WERI-Rb-1 (cell line): ENCODE measurements around the gene UBFD1.
"Not testable (repeated sequence)": the region's sequence is repeated elsewhere in the genome, so short reads cannot be mapped to it uniquely, and the experiment has no call there.

Source experiments
- DNase-seq: peaks from one replicate; pipeline ENCODE4 v3.0.0-alpha.2; 2020
- H3K27ac ChIP-seq: fragments of 250-450 bp; sonication (Bioruptor Pico); 2 replicates; pipeline ENCODE4 v1.5.1; 2020; ENCODE audit warnings: mild to moderate bottlenecking, moderate library complexity
- H3K27me3 ChIP-seq: fragments of 250-450 bp; sonication (Bioruptor Pico); 2 replicates; pipeline ENCODE4 v1.5.1; 2021; ENCODE audit warnings: mild to moderate bottlenecking, low read depth, moderate library complexity; ENCODE audit not compliant: insufficient read depth, severe bottlenecking
- H3K36me3 ChIP-seq: fragments of 250-450 bp; sonication (Bioruptor Pico); 2 replicates; pipeline ENCODE4 v1.5.1; 2020; ENCODE audit warnings: mild to moderate bottlenecking, moderate library complexity
- H3K4me3 ChIP-seq: 2 replicates; pipeline ENCODE4 v1.5.1; 2011; ENCODE audit warnings: low read depth, mild to moderate bottlenecking, control low read depth, low read length
- H3K9me3 ChIP-seq: fragments of 250-450 bp; sonication (Bioruptor Pico); 2 replicates; pipeline ENCODE4 v1.5.1; 2021; ENCODE audit warnings: mild to moderate bottlenecking, moderate library complexity; ENCODE audit not compliant: severe bottlenecking
- TF ChIP-seq, protein P1 (sequence below): IDR thresholded peaks from 2 replicates; pipeline ENCODE4 v1.5.1; 2011; ENCODE audit warnings: low read depth, mild to moderate bottlenecking, control low read depth, inconsistent platforms, low read length

The UBFD1 gene

DNA sequence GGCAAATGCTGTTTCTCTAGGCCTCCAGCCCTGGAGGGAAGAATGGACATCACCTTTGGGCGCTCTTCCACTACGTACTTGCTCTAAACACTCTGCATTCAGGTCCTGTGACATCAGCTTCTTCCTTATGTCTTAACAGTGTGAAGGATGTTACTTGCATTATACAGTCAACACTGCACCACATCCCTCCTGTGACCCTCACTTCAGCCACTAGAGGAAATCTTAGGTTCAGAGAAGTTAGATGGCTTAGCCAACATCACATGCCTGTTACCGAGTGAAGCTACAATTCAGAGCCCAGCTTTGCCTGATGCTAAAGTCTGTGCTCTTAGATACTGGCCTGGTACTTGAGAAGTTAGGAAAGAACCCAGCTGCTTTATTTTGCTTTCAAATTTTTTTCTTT lies 18.3 kb downstream of the UBFD1 start:
- no peak overlapping the region for H3K4me3 ChIP-seq
- TF ChIP-seq, protein P1, sequence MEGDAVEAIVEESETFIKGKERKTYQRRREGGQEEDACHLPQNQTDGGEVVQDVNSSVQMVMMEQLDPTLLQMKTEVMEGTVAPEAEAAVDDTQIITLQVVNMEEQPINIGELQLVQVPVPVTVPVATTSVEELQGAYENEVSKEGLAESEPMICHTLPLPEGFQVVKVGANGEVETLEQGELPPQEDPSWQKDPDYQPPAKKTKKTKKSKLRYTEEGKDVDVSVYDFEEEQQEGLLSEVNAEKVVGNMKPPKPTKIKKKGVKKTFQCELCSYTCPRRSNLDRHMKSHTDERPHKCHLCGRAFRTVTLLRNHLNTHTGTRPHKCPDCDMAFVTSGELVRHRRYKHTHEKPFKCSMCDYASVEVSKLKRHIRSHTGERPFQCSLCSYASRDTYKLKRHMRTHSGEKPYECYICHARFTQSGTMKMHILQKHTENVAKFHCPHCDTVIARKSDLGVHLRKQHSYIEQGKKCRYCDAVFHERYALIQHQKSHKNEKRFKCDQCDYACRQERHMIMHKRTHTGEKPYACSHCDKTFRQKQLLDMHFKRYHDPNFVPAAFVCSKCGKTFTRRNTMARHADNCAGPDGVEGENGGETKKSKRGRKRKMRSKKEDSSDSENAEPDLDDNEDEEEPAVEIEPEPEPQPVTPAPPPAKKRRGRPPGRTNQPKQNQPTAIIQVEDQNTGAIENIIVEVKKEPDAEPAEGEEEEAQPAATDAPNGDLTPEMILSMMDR = 0 out of 2 replicates have a peak, but pooled peaks have one; percentile 4
- no peak overlapping the region for H3K27ac ChIP-seq
- DNase-seq = no peak
- no peaks in the 10 kb centered on the region for H3K27me3 ChIP-seq
- H3K36me3 ChIP-seq = peaks cover 61% of the 10 kb centered on the region
- no peaks in the 10 kb centered on the region for H3K9me3 ChIP-seq

DNA sequence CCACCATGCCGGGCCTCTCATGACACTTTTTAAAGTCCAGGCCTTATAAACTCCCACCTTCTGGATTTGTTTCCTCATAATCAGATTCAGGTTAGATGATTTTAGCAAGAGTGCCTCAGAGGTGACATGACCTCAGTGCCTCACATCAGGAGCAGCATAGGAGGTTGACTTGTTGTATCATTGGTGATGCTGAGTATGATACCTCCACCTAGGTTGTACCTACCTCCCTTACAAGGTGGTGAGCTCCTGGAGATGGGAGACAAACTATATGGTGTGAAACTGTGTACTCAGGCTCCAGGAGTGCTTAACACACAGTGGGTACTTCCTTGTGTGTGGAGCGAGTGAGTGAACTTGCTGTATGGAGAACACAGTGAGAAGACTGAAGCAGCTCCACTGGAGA lies 20.0 kb downstream of the UBFD1 start:
- H3K4me3 ChIP-seq = no peak overlapping the region
- no peaks in the 10 kb centered on the region for H3K27me3 ChIP-seq
- peaks cover 60% of the 10 kb centered on the region for H3K36me3 ChIP-seq
- no peak overlapping the region for H3K27ac ChIP-seq
- TF ChIP-seq, protein P1 = no peak
- no peak for DNase-seq
- no peaks in the 10 kb centered on the region for H3K9me3 ChIP-seq

DNA sequence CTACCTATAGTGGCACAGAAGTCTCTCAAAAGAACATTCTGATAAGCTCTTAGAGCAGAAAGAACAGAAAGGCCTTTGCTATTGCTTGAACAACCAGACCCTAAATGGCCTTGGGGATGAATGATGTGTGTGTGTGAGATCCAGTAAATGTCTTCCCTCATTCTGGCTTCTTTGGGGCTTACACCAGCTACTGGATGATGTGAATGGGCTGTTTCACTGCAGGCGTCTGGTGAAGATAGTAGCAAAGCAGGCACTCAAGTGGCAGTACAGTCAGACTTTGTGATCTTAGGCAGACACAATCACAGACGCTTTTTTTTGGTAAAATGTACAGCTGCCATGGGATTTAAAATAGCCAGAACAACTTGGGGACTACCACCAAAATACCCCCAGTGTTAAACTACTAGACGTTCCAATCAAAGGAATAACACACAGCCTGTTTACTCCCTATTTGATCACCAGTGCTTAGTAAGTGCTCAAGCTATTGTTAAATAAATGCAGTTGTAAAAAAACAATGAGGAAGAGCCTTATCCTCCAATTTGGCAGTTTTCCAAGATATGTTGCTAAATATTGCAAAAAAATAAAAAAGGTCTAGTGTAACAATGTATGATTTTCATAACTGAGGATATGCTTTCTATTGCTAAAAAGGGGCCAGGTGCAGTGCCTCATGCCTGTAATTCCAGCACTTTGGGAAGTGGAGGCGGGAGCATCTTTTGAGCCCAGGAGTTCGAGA lies 20.7 kb downstream of the UBFD1 start:
- TF ChIP-seq, protein P1 = no peak
- H3K9me3 ChIP-seq = no peaks in the 10 kb centered on the region
- no peak overlapping the region for H3K27ac ChIP-seq
- no peaks in the 10 kb centered on the region for H3K27me3 ChIP-seq
- DNase-seq = no peak
- H3K4me3 ChIP-seq = no peak overlapping the region
- H3K36me3 ChIP-seq = peaks cover 55% of the 10 kb centered on the region

DNA sequence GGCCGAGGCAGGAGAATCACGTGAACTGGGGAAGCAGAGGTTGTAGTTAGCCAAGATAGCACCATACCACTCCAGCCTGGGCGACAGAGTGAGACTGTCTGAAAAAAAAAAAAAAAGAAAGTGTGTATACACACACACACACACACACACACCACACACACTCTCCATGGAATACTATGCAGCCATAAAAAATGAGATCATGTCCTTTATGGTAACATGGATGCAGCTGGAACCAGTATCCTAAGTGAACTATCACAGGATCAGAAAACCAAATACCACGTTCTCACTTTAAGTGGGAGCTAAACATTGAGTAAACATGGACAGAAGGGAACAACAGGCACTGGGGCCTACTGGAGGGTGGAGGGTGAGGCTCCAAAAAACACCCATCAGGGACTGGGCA lies 21.8 kb downstream of the UBFD1 start:
- Histone ChIP-seq H3K27ac (no peak overlapping the region), H3K27me3 (no peaks in the 10 kb centered on the region), H3K4me3 (no peak overlapping the region), H3K36me3 (peaks cover 52% of the 10 kb centered on the region), H3K9me3 (no peaks in the 10 kb centered on the region)
- no peak for DNase-seq
- TF ChIP-seq, protein P1 = no peak

DNA sequence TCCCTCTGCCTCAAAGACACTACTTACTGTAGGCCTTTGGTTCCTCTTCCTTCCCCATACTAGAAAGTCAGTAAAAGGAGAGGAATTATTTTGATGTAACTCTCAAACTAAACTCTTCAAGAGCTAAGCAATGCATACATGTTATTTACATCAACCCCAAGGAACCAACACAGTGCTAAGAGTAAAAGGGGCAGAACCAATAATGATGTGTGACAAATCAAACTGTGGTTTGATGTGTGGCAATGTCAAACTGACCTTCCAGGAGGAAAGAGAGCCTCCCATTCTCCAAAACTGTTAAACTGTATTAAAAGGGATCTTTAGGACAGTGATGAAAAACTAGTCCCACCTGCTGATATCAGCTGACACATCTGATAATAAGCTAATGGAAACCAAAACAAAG lies 22.9 kb downstream of the UBFD1 start:
- no peaks in the 10 kb centered on the region for H3K9me3 ChIP-seq
- TF ChIP-seq, protein P1 = no peak
- no peak overlapping the region for H3K27ac ChIP-seq
- DNase-seq = no peak
- H3K36me3 ChIP-seq = peaks cover 58% of the 10 kb centered on the region
- no peaks in the 10 kb centered on the region for H3K27me3 ChIP-seq
- H3K4me3 ChIP-seq = no peak overlapping the region

DNA sequence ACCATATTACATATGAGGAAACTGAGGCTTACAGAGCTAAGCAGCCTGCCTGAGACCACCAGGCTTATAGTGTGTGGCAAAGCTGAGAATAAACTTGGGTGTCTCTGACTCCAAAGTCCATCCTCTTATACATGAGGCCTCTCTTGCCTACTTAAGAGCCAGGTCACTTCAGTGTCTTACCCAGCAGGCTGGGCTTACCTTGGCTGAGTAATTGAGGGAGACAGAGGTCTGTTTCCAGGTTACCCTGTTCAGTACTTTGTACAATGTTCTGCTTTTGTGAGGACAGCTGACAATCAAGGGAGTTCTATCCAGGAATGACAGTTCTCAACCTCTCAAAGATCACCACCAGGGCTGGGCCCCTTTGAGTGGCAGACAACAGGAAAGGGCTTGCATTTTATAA lies 24.2 kb downstream of the UBFD1 start:
- H3K27me3 ChIP-seq = no peaks in the 10 kb centered on the region
- TF ChIP-seq, protein P1 = no peak
- H3K36me3 ChIP-seq = peaks cover 72% of the 10 kb centered on the region
- H3K27ac ChIP-seq = no peak overlapping the region
- H3K9me3 ChIP-seq = no peaks in the 10 kb centered on the region
- H3K4me3 ChIP-seq = no peak overlapping the region
- no peak for DNase-seq

DNA sequence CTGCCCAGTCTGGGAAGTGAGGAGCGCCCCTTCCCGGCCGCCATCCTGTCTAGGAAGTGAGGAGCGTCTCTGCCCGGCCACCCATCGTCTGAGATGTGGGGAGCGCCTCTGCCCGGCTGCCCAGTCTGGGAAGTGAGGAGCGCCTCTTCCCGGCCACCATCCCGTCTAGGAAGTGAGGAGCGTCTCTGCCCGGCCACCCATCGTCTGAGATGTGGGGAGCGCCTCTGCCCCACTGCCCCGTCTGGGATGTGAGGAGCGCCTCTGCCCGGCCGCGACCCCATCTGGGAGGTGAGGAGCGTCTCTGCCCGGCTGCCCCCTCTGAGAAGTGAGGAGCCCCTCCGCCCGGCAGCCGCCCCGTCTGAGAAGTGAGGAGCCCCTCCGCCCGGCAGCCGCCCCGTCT lies 25.7 kb downstream of the UBFD1 start:
- H3K27ac ChIP-seq, H3K27me3 ChIP-seq, H3K9me3 ChIP-seq, DNase-seq, H3K4me3 ChIP-seq: not testable (repeated sequence)
- peaks cover 78% of the 10 kb centered on the region for H3K36me3 ChIP-seq
